ENCODE results near the gene ETFB. TPM values are rescaled to one million over a fixed set of nuclear protein-coding genes. Genes with fewer than 3 reads are reported as not detected.

ETFB gene
- total RNA-seq, 1 donor from 2014 or later = 58.8 TPM

DNA sequence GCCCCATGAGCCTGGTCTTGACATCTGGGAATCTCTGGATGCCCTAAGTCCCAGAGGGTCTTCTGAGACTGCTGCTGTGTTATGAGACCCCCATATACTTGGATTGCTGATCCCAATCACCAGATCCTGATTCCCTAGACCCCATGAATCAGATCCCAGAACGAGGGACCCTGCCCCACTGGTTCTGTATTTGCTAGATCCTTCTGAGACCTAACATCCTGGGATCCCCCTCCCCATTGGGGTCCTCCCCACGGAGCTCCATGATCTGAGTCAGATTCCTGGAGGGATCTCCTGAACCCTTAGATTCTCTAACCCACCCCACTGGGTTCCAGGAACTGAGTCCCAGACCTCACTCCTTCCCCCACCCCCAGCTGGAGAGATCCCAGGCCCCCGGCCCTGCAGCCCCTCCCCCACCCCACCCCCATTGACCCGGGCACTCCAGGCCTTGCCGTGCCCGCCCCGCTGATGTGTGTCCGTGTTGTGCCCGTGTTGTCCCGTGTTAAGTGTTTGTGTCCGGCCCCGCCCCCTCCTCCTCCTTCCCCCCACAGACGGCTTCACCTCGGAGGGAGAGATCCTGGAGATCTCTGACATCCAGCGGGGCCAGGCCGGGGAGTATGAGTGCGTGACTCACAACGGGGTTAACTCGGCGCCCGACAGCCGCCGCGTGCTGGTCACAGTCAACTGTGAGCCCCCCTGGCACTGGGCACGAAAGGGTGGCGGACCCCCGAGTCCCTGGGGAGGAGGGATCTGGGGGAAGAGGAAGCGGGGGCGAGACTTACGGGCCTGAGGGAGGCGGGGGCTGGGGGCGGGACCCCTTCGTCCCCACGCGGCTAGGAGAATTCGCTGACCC, 39.7 kb downstream of the ETFB start:
- Mint-ChIP-seq H3K4me3 (ENCODE audit: unreplicated experiment) (no peak overlapping the region), H3K9me3 (ENCODE audit: unreplicated experiment) (peaks cover 9% of the 10 kb centered on the region), H3K36me3 (ENCODE audit: unreplicated experiment) (peaks cover 3% of the 10 kb centered on the region), H3K27ac (ENCODE audit: unreplicated experiment) (no peak overlapping the region), H3K4me1 (ENCODE audit: unreplicated experiment) (peaks cover 1% of the 10 kb centered on the region), H3K27me3 (ENCODE audit: unreplicated experiment) (no peaks in the 10 kb centered on the region)
- no peak for DNase-seq (ENCODE audit: extremely low spot score, unreplicated experiment)
- TF ChIP-seq, protein P1, sequence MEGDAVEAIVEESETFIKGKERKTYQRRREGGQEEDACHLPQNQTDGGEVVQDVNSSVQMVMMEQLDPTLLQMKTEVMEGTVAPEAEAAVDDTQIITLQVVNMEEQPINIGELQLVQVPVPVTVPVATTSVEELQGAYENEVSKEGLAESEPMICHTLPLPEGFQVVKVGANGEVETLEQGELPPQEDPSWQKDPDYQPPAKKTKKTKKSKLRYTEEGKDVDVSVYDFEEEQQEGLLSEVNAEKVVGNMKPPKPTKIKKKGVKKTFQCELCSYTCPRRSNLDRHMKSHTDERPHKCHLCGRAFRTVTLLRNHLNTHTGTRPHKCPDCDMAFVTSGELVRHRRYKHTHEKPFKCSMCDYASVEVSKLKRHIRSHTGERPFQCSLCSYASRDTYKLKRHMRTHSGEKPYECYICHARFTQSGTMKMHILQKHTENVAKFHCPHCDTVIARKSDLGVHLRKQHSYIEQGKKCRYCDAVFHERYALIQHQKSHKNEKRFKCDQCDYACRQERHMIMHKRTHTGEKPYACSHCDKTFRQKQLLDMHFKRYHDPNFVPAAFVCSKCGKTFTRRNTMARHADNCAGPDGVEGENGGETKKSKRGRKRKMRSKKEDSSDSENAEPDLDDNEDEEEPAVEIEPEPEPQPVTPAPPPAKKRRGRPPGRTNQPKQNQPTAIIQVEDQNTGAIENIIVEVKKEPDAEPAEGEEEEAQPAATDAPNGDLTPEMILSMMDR (IDR thresholded peaks at IDR 0.05) = no peak

DNA sequence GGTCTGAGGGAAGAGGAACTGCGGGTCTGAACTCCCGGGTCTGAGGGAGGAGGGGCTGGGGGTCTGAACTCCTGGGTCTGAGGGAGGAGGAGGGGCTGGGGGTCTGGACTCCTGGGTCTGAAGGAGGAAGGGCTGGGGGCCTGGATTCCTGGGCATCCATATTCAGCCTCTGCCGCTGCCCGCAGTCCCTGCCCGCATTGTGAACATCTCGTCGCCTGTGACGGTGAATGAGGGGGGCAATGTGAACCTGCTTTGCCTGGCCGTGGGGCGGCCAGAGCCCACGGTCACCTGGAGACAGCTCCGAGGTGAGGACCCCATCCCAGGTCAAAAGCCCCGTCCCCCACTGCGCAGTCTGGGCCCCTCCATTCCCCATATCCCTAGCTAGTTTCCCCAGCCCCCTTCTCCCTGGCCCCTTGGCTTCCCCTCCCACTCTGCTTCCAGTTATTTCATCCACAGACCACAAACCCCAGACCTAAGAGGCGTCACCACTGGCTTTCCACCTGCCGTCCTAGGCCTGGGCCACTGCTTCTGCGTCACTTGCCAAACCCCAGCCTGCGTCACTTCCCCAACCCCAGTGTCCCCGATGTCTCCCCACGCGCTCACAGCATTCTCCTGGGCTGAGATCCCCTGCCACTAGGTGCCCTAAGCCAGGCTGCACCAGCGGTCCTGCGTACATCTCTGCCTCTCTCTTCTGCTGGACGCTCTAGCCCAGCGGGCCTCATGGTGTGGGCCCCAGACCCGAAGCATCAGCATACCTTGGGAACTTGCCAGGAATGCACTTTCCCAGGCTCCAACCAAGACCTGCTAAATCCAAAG, 40.8 kb downstream of the ETFB start:
- no peak for DNase-seq (ENCODE audit: extremely low spot score, unreplicated experiment)
- Mint-ChIP-seq H3K27ac (ENCODE audit: unreplicated experiment) (no peak overlapping the region), H3K9me3 (ENCODE audit: unreplicated experiment) (peaks cover under 1% of the 10 kb centered on the region), H3K4me1 (ENCODE audit: unreplicated experiment) (peaks cover 1% of the 10 kb centered on the region), H3K36me3 (ENCODE audit: unreplicated experiment) (no peaks in the 10 kb centered on the region), H3K27me3 (ENCODE audit: unreplicated experiment) (no peaks in the 10 kb centered on the region), H3K4me3 (ENCODE audit: unreplicated experiment) (no peak overlapping the region)
- TF ChIP-seq, protein P1 (IDR thresholded peaks at IDR 0.05) = no peak

DNA sequence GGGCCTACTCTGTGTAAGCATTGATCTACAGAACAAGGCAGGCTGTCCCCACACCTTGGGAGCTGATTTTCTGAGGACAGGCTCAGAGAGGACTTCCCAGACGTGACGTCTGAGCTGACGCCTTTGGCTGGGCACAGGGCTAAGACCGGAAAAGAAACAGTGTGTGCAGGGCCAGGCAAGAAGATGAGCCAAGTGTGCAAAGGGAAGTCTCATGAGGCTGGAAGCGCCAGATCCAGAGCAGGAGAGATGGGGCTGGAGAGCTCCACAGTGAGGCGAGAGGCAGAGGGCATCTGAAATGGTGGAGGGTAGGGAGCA, 42.1 kb downstream of the ETFB start:
- no peaks in the 10 kb centered on the region for H3K36me3 Mint-ChIP-seq (ENCODE audit: unreplicated experiment)
- H3K9me3 Mint-ChIP-seq (ENCODE audit: unreplicated experiment) = no peaks in the 10 kb centered on the region
- no peak overlapping the region for H3K27ac Mint-ChIP-seq (ENCODE audit: unreplicated experiment)
- no peak for DNase-seq (ENCODE audit: extremely low spot score, unreplicated experiment)
- no peaks in the 10 kb centered on the region for H3K27me3 Mint-ChIP-seq (ENCODE audit: unreplicated experiment)
- no peak overlapping the region for H3K4me3 Mint-ChIP-seq (ENCODE audit: unreplicated experiment)
- H3K4me1 Mint-ChIP-seq (ENCODE audit: unreplicated experiment) = peaks cover 1% of the 10 kb centered on the region
- TF ChIP-seq, protein P1 (IDR thresholded peaks at IDR 0.05) = no peak

DNA sequence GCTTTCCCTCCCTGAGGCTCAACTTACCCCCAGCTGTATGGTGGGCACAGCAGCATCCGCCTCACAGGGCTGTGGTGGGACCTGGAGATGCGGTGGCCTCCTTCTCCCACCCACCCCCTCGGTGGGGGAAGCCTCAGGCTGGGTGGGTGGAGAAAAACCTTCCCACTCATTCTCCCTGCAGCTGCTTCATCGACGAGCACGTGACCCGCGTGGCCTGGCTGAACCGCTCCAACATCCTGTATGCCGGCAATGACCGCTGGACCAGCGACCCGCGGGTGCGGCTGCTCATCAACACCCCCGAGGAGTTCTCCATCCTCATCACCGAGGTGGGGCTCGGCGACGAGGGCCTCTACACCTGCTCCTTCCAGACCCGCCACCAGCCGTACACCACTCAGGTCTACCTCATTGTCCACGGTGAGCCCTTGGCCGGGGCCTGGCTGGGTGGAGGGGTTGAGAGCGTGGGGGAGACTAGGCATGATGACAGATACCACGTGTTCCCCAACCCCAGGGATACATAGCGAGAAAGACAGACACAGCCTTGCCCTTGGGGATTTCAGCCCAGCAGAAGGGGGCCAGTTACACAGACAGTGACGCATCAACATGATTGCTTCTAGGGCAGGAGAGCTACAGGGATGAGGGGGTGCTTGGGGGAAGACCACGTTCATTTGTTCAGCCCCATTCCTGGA, 42.6 kb downstream of the ETFB start:
- H3K9me3 Mint-ChIP-seq (ENCODE audit: unreplicated experiment) = no peaks in the 10 kb centered on the region
- peaks cover 1% of the 10 kb centered on the region for H3K4me1 Mint-ChIP-seq (ENCODE audit: unreplicated experiment)
- TF ChIP-seq, protein P1 (IDR thresholded peaks at IDR 0.05) = no peak
- H3K27ac Mint-ChIP-seq (ENCODE audit: unreplicated experiment) = no peak overlapping the region
- no peak for DNase-seq (ENCODE audit: extremely low spot score, unreplicated experiment)
- no peaks in the 10 kb centered on the region for H3K27me3 Mint-ChIP-seq (ENCODE audit: unreplicated experiment)
- no peaks in the 10 kb centered on the region for H3K36me3 Mint-ChIP-seq (ENCODE audit: unreplicated experiment)
- H3K4me3 Mint-ChIP-seq (ENCODE audit: unreplicated experiment) = no peak overlapping the region

Data from osteocyte (in vitro differentiated cells).